ENCODE results near the gene PRKAG2.
"Not testable (repeated sequence)": the region's sequence is repeated elsewhere in the genome, so short reads cannot be mapped to it uniquely, and the experiment has no call there.

PRKAG2 gene

DNA sequence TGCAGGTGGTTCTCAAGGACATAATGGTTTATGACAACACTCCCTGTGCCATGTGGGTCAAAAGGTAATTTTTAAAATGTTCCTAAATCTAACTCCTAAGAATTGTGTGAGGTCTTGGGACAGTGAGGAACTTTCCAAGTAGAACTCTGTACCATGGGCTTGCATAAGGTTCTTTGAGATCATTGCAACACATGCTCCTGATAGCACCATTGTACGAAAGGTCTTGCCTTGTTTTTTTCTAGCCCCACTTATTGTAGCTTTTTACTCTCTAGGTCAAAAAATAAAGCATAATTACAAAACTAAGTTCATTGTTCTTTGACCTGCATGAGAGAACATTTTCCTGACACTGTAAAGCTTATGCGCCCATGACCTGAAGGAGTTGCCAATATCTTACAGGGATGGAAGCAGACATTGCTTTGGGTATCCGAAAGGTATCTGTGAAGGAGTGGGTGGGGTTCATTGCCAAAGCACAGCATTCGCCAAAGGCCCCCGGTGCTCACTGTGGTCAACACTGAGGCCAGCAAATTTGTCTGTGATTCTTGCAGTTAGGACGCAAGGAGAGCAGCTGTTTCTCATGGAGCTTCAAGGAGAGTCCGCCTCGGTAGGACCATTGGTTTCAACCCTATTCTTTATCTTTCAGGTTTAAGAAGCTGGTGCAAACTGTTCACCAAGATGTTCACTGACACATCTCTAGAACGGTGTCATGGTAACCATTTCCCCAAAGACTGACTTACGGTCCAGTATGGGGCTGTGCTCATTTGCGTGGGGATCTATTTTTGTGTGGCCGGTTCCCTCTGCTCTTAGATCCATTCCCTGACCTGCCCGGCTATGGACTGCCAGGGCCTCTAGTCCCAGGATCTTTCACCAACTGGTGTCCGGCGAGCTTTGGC, 7.6 kb upstream of the PRKAG2 start:
- DNase-seq (ENCODE audit: low spot score): no peak

DNA sequence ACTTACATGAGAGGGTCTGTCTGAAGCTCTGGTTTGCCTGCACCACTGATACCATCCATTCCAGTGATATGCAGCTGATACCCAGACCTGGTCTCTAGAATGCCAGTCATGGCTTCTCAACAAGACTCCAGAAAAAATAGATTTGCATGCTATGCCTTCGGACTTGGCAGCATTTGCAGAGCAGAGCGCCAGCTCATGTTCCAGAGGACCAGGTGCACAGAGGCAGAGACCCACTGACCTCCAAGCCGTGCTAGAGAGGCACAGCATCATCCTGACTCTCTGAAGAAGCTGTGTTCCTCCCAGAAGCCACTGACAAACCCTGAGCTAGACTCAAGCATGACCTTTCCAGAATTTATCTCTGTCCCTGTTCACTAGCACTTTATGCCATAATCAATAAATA, 6.9 kb upstream of the PRKAG2 start:
- DNase-seq (ENCODE audit: low spot score): no peak

DNA sequence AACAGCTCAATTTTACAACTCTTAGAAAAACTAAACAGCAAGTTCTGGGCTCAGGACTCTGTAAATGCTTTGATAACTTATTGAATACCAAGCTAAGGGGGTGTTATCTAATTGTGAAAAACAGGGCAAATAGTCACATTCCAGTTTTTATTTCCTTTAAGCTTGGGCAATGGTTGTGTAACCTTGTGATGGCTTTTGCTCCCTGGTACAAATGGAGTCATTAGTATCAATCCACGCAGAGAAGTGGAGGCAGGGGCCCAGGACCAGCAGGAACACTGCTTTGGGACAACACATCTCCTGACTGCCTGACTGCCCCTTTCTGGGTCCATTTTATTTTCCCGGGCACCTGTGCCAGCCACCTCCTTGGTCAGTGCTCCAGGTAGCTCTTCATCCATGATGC, 5.8 kb upstream of the PRKAG2 start:
- no peak for DNase-seq (ENCODE audit: low spot score)

DNA sequence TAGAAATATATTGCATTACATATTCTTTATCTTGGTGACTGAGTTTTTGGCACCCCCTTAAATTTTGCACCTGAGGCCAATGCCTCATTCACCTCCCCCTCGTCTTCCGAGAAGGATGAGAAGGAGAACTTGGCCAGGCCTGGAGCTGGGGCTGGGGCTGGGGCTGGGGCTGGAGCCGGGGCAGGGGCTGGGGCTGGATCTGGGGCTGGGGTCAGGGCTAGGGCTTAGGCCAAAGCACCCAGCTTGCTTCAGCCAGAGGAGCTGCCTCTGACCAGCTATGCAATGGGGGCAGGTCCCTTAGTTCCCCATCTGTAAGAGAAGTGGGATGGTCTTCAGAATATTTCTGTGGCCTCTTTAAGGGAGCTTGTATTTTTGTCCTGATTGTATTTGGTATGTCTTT, 3.8 kb upstream of the PRKAG2 start:
- no peak for DNase-seq (ENCODE audit: low spot score)

DNA sequence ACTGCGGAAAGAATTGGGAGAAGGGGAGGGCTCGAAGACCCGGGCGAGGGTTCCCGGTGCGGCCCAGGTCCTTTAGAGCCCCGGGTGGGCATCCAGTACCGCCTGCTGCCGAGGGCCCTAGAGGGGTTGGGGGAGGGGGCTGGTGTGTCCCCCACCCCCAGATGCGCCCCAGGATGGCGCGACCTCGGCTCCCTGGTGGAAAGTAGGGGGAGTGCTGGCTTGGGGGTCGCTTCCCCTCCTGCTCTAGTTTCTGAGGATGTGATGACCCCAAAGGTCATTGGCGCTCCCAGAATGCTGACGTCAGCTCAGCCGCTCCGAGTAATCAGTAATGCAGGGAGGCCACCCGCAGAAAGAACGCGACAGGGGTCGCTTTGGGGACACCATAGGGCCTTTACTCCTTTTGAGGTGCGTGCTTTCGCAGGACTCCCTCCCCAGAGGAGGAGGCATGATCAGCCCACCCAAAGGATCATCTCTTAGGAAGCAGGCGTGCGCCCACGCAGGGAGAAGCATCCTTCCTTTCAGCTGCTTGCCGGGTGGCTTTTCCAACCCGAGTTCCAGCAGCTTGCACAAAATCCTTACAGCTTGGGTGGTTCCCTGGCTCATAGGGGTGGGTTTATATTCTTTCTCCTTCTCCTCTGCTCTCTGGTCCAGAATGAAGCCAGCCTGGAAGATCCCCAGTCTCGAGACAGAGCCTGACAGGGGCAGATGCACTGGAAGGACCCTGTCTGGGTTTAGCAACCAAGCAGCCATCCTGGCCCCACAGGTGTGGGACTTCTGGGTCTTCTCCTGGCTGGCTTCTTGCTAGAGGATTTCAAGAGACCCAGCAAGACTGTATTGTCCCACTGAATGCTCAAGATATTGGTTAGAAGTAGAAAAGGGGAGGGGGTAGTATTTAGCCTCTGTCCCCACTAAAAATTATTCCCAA, 1.3 kb upstream of the PRKAG2 start:
- DNase-seq (ENCODE audit: low spot score): no peak

DNA sequence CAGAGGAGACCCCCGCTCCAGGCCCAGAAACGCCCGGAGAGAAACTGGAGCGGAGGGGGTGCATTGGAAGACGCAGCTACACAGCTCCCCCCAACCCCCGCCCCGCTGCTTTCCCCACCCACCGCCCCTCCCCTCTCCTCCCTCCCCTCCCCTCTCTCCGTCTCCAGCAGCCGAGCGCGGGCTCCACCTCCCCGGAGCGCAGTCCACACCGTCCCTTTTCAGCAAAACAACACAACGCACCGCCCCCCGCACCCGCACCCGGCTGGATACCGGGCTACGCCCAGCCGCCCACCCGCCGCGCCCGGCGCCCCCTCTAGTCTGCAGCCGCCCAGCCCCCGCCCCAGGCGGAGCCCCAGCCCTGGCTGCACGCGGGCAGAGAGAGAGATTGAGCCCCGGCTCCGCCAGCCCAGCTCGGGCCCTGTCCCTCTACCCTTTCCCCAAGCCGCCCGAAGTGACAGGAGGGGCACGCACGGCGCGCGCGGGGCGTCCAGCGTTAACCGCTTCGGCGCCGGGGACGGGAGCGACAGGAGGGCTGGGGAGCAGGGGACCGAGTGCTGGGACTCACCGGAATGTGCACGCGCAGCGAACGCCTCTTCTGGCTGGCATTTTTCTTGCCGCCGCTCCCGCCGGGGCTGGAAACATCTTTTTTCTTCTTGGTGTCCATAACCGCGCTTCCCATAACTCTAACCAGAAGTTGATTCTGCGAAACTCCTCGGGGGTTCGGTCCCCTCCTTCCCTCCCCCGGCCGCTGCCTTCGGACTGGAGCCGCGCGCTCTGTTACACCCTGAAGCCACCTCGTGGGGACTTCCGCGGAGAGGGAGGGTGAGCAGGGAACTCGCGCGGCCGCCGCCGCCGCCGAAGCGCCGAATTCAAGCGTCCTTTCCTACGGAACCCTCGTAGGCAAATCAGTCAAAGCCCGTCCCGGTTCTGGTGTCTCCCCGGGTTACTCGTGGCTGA, 695 bp downstream of the PRKAG2 start:
- peak; percentile 43 for DNase-seq (ENCODE audit: low spot score)

DNA sequence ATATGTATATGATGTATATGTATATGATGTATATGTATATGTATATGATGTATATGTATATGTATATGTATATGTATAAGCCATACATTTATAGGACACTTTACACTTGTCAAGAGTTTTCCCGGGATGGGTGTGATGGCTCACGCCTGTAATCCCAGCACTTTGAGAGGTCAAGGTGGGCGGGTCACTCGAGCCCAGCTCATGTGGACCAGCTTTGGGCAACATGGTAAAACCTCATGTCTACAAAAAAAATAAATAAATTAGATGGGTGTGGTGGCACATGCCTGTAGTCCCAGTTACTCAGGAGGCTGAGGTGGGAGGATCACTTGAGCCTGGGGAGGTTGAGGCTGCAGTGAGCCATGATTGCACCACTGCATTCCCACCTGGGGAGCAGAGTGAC, 2.4 kb downstream of the PRKAG2 start:
- not testable (repeated sequence) for DNase-seq (ENCODE audit: low spot score)

DNA sequence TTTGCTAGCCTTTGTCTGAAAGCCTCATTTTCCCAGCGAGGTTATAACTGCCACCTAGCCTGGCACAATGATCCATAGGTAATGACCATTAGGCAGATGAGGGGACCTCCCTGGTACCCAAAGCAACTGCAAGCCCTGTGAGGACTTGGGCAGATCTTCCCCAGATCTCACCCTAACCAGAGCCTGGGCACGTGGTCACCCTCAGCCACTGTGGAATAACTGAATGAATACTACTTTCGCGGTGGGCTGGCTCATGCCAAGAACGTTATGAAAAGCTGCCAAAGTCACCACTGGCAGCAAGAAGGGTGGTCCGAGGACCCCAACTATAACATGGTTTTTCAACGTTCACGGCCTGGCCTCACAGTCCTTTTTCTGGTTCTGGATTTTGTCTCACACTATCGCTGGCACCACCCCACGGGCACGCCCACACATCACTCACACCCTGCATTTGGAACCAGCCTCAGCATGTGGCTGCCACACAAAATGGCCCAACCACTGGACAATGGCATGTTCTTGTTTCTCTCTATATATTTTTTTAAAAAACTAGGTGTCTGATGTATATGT, 3.4 kb downstream of the PRKAG2 start:
- no peak for DNase-seq (ENCODE audit: low spot score)

DNA sequence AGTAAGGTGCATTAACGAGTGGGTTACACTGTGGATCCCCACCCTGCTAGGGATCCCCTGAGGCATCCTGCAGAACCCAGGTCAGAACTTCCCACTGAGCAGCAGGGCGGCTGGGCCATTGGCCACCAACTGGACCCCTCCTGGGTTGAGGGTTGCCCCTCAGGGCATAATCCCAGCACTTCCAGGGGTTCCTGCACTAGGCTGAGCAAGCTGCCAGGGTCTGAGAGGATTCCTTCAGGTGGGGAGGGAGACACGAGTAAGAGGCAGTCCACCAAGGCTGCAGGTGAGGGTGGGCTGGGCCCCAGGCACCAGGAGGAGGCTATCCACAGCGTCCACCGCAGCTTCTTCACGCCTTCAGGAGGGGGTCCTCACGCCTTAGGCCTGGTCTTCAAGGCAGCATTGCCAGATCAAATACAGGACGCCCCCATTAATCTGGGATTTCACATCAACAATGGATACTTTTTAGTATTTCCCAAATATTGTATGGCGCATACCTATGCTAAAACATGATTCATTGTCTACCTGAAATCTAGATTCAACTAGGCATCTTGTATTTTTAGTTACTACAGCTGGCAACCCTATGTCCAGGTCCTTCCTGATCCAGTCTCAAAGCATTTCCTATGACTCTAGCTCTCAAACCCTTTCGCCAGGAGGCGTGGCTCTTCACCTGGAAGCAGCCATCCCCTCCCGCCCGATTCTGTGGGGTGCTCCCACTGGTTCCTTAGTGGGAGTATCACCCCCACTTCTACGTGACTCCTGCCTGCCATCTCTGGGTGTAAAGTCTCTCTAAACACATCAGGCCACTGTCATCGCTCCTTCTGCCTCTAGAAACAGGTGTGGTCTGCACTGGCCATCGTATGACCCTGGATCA, 4.1 kb downstream of the PRKAG2 start:
- no peak for DNase-seq (ENCODE audit: low spot score)

DNA sequence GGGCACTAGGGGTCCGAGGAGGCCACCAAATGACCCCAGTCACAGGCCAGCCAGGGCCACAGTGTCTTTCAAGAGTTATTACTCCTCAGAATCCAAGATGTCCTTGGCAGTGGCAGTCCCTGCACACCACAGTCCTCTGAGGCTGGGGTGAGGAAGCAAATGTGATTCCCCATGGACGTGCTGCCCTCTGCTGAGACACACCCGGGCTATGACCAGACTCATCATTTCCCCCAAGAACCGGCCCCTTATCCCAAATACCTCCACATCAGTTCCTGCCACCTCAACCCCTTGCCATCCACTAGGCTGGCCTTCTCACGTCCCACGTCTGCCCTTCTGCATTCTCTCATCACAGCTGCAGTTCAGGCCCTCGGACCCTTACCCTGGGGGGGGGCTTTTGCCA, 5.0 kb downstream of the PRKAG2 start:
- DNase-seq (ENCODE audit: low spot score): no peak

DNA sequence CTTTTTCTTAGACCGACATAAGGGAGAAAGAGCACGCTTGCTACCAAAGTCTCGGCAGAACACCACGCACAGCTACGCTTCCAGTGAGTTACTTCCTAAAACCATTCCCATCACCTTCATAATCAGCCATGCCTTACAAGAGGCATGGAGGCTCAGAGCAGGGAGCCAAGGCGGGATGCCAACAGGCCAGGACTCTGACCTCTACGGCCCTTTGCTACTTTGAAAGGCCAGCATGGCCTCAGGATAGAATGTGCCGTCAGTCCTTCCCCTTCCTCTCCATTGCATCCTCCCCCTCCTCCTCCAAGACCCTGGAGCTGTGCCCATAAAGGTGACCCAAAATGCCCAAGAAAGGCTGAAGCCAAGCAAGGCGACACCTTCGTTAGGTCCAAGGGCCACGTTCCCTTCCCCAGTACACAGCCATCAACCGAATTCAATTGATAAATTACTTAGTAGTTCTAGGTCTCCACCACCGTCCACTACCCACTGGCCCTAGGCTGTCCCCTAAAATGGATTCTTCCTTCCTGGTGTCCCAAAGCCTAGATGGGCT, 5.7 kb downstream of the PRKAG2 start:
- DNase-seq (ENCODE audit: low spot score): no peak

DNA sequence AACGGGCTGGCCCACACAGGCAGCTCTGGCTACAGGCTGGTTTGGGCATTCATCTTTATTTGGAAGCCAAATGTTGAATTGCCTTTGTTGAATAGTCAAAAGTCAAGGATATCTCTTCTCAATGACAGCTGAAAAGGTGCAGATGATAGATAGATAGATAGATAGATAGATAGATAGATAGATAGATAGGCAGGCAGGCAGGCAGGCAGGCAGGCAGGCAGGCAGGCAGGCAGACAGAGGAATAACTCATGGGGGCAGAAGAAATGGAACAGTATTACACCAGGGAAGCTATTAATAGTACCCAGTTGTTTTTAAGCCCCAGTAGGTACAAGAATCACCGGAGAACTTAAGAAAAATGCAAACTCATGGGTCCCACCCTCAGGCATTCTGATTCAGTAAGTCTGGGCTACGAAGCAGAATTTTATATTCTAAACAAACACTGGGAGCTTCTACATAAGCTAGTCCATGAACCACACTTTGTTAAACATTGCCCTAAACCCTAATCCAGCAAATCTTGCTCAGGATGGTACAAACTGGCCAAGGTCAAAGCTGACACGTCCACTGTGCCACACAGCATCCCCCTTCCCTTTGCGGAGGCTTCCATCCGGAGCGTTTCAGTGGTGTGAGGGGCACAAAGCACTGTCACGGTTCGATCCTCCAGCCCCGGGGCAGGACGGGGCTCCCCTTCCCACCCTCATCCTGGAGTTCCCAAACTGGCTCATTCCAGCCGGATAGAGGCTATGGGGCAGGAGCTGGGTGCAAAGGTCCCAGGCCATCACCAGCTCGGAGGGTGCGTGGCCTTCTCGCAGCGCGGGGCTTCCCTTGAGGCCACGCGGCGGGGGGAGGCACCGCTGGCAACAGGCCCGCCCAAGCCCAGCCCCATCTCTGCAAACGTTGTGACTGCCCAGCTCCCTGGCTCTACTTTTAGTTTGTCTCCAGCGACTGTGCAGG, 6.7 kb downstream of the PRKAG2 start:
- no peak for DNase-seq (ENCODE audit: low spot score)

DNA sequence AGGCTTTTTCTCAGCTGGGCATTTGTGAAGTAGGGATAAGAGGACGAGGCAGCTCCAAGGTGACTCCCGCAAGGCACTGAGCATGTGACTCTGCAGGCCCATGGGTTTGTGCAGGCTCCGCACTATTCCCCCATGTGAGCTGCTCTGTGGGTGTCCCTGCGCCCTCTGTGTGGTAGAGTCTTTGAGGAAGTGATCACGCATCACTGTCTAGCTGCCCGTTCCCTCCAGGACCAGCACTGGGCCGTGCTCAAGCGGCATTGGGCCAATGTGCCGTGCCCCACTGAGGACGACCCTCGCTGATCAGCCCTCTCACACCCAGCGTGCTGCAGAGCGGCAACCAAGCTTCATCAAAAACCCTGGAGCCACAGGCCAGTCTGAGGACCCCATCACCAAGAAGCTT, 7.5 kb downstream of the PRKAG2 start:
- DNase-seq (ENCODE audit: low spot score): no peak

DNA sequence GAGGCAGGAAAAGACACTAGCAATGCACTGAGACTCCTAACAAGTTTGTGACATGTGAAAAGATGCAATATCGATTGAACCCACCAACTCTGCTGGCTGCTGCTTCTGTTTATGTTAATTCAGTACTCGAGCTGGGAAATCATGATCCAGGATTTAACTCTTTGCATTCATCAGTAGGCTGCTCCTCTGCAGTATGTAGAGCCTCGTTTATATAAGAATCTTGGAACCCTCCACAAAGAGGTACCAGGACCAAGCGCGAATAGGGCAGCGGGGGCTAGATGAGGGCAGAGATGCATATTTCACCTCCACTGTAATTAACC, 7.8 kb downstream of the PRKAG2 start:
- DNase-seq (ENCODE audit: low spot score): no peak

DNA sequence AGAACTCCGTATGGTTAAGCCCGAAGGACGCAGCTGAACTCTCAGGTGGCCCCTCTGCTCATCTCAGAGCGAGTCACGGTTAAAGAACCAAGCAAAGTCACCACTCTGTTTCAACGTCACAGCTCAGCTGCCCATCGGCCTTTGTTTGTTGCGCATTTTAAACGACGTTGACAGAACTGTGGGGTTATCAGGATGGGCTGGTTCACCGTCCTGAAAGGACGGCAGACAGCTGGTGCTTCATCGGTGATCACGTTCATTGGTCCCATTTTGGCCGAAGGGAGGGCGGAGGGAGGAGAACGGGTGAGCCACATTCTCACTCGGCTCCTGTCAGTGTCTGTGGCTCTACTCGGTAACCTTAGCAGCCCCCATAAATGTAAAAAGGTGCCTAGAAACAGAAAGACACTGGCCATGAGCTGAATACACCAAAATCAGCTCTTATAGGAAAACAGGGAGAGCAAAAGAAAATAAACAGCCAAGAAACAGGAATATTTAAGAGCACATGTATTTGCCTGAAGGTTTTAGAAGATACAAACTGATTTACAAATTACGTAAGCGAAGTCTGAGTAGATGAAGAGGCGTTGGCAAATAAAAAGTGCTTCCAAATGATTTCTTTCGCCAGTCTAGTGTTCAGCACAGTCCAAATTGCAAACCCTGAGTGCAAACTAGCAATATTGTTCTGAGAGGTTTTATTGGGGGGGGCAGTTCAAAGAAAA, 8.4 kb downstream of the PRKAG2 start:
- DNase-seq (ENCODE audit: low spot score): no peak

DNA sequence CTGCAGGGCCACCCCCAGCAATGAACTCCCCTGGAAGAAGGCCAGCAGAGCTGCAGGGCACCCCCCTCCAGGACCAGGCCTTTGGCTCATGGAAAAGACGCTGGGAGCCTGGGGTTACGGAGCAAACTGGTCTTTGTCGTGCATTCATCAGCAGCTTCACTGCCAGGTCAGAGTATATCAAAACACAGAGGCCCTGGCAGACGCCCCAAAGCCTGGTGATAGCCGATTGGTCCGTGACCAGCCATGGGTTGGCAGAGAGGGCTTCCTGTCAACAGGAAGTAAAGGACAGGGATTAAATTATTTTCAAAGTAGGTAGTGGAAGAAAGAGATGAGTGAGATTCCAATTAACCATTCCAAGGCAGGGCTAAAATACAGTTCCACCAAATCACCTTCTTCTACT, 9.0 kb downstream of the PRKAG2 start:
- DNase-seq (ENCODE audit: low spot score): no peak

DNA sequence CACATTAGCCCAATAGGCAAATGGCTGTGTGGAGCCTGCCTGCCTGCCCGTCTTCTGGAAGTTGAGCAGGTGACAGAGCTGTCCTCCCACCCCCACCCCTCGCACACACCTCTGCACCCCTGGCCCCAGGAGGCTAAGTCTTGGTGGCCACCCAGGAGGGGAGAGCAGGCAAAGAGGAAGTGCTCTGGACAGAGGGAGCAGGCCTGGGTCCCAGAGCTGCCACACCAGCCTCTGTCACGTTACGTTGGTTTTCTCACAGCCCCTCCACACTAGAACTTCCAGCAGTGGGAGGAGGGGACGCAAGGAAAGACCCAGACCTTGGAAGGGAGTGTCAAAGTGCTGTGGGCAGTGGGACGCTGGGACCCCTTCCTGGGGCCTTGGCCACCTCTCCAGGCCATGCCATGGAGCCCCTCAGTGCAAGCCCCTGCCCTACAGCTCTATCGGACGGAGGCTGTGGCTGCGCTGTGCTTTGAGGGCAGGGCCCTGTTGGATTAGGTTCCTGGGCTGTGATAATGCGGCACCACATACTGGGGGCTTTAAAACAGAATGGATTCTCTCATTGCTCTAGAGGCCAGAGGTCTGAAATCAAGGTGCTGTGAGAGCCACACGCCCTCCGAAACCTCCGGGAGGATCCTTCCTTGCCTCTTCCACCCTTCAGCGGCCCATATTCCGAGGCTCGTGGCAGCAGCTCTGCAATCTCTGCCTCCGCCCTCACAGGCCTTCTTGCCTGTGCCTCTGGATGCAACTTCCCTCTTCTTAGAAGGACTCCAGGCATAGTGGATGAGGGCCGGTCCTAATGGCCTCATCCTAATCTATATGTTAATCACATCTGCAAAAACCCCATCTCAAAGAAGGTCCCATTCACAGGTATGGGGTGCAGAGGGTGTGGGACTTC, 9.9 kb downstream of the PRKAG2 start:
- no peak for DNase-seq (ENCODE audit: low spot score)

DNA sequence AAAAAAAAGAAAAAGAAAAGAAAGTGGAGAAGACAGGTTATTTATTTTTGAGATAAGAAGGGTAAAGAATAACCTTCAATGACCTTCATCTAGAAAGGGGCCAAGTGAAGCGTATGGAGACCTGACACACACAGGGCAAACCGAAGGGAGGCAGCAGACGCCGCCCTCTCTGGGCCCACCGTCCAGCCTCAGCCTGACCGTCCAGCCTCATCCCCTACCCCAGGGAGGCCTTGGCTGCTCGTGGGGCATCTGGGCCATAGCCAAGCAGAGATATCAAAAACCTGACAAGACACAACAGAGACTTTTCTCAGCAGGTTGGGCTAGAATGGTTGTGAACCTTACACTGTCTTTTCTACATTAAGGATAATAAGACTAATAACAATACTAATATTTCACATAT, 10.9 kb downstream of the PRKAG2 start:
- DNase-seq (ENCODE audit: low spot score): no peak

Measured in activated CD4-positive, alpha-beta T cell treated with anti-CD3 and anti-CD28 coated beads, Interleukin-2, Interleukin-4, amounts not matched to agents 100 ng/mL and 50 ng/mL, durations not matched to agents 16 hours and 8 hours (primary cell).